B cell (primary cell): ENCODE measurements around the gene NKX2-3. TPM values are rescaled to one million over a fixed set of nuclear protein-coding genes. Genes with fewer than 3 reads are reported as not detected.
A peak's percentile ranks its signal among the peaks of the same experiment; 100 is the strongest.

Experiments
- ATAC-seq: fragments of 200-7000 bp; cut with Tn5 transposase; one replicate; pipeline ENCODE4 v1.10.0; 2021; ENCODE audit warnings: low read depth, mild to moderate bottlenecking, moderate number of reproducible peaks, moderate library complexity
- CTCF ChIA-PET: fragments of 350-600 bp; sonication (Branson Sonifier 250); formaldehyde crosslinking; loops from one replicate; lab custom pipeline; 2021; ENCODE audit warnings: antibody characterized with exemption, inconsistent platforms; lab: Charles Lee
- POLR2A ChIA-PET: fragments of 350-600 bp; sonication (Branson Sonifier 250); formaldehyde crosslinking; loops from one replicate; lab custom pipeline; 2021; ENCODE audit warnings: antibody characterized with exemption; lab: Charles Lee
- DNase-seq: peaks from one replicate; pipeline ENCODE4 v3.0.0; 2013
- H2AFZ ChIP-seq: 2 replicates; pipeline ENCODE4 v1.6.1; 2012; ENCODE audit warnings: mild to moderate bottlenecking, low read depth, low read length; ENCODE audit not compliant: insufficient read depth, poor library complexity, severe bottlenecking
- H3K27ac ChIP-seq, 2 donors: 1 replicate in 1 of 2; 2 replicates in 1 of 2; pipeline ENCODE4 v1.5.1; 2012 to 2013; ENCODE audit warnings: low read length in 2 of 2, mild to moderate bottlenecking in 2 of 2, moderate library complexity in 1 of 2
- H3K27me3 ChIP-seq, 4 experiments: fragments of 200-600 bp in 1 of 4; sonication (generic) in 1 of 4; replicated peaks in 1 of 4; 1 replicate in 2 of 4; 2 replicates in 2 of 4; pipeline versions ENCODE4 v1.6.1 to v1.7.0; 2013 to 2016; ENCODE audit warnings: low read length in 3 of 4, mild to moderate bottlenecking in 2 of 4, mixed read lengths in 1 of 4, moderate library complexity in 1 of 4; ENCODE audit not compliant: insufficient read depth in 4 of 4, control insufficient read depth in 3 of 4; ENCODE audit errors: control extremely low read depth in 1 of 4
- H3K36me3 ChIP-seq, 2 experiments: replicated peaks in 1 of 2; 1 replicate in 1 of 2; 2 replicates in 1 of 2; pipeline versions ENCODE4 v1.6.1 to v1.7.1; 2013; ENCODE audit warnings: low read length in 1 of 2; ENCODE audit not compliant: insufficient read depth in 2 of 2, control insufficient read depth in 1 of 2; ENCODE audit errors: control extremely low read depth in 1 of 2, extremely low read depth in 1 of 2
- H3K4me1 ChIP-seq, 2 donors: fragments of 200-600 bp in 1 of 2; sonication (generic) in 1 of 2; 1 replicate in 1 of 2; 2 replicates in 1 of 2; pipeline versions ENCODE4 v1.5.1 to v1.6.1; 2013 to 2017; ENCODE audit warnings: low read length in 2 of 2; ENCODE audit not compliant: control insufficient read depth in 2 of 2, insufficient read depth in 2 of 2
- H3K4me2 ChIP-seq: replicated peaks from 2 replicates; pipeline ENCODE3; 2012; ENCODE audit warnings: mild to moderate bottlenecking, low read depth, low read length; ENCODE audit not compliant: poor library complexity, severe bottlenecking
- H3K4me3 ChIP-seq, 5 experiments: fragments of 200-600 bp in 1 of 5; sonication (generic) in 1 of 5; 1 replicate in 3 of 5; 2 replicates in 2 of 5; pipeline versions ENCODE4 v1.5.1 to v1.7.0; 2011 to 2016; ENCODE audit warnings: low read length in 4 of 5, mild to moderate bottlenecking in 4 of 5, low read depth in 2 of 5, control low read depth in 1 of 5, moderate library complexity in 1 of 5; ENCODE audit not compliant: insufficient read depth in 1 of 5; ENCODE audit errors: control extremely low read depth in 1 of 5, extremely low read depth in 1 of 5
- H3K79me2 ChIP-seq: fragments of 200-600 bp; sonication (generic); one replicate; pipeline ENCODE4 v1.6.0; 2016; ENCODE audit warnings: low read length; ENCODE audit not compliant: control insufficient read depth, insufficient read depth
- H3K9ac ChIP-seq: fragments of 200-600 bp; sonication (generic); 2 replicates; pipeline ENCODE4 v1.6.1; 2017; ENCODE audit warnings: mild to moderate bottlenecking, low read length, moderate library complexity
- H3K9me3 ChIP-seq, 3 donors: one replicate each; pipeline versions ENCODE4 v1.6.1 to v1.7.1; 2013; ENCODE audit warnings: low read length in 2 of 3; ENCODE audit not compliant: control insufficient read depth in 2 of 3, insufficient read depth in 1 of 3; ENCODE audit errors: control extremely low read depth in 1 of 3
- H4K20me1 ChIP-seq: 2 replicates; pipeline ENCODE4 v1.6.0; 2012; ENCODE audit warnings: mild to moderate bottlenecking, low read length; ENCODE audit not compliant: insufficient read depth, control insufficient read depth, poor library complexity, severe bottlenecking
- H3K27ac Mint-ChIP-seq: one replicate; pipeline ENCODE4 v1.8.0; 2021; ENCODE audit warnings: mixed read lengths
- H3K27me3 Mint-ChIP-seq: one replicate; pipeline ENCODE4 v1.8.0; 2021; ENCODE audit warnings: mixed read lengths
- H3K4me1 Mint-ChIP-seq: one replicate; pipeline ENCODE4 v1.8.0; 2021; ENCODE audit warnings: mixed read lengths
- H3K4me3 Mint-ChIP-seq: one replicate; pipeline ENCODE4 v1.8.0; 2021; ENCODE audit warnings: mixed read lengths
- H3K9me3 Mint-ChIP-seq: one replicate; pipeline ENCODE4 v1.8.0; 2022; ENCODE audit warnings: mixed read lengths; ENCODE audit not compliant: insufficient read depth
- CTCF ChIP-seq: fragments of 200-600 bp; IDR thresholded peaks from one replicate; pipeline ENCODE4 v1.8.0; 2022; ENCODE audit warnings: antibody characterized with exemption, mild to moderate bottlenecking
- EZH2 ChIP-seq: IDR thresholded peaks from 2 replicates; pipeline ENCODE4 v1.6.1; 2012; ENCODE audit warnings: borderline replicate concordance, low read depth, mild to moderate bottlenecking, moderate library complexity, low read length; ENCODE audit not compliant: insufficient read depth, poor library complexity, severe bottlenecking
- WGBS: methylation state at CpG from one replicate; pipeline ENCODE4 v1.1.5; 2013; ENCODE audit warnings: missing lambda C conversion rate; ENCODE audit not compliant: insufficient coverage; 5-methylcytosine and 5-hydroxymethylcytosine counted together
- intact Hi-C: fragments of 100-400 bp; cut with micrococcal nuclease; formaldehyde crosslinking; loops from one replicate; pipeline ENCODE4 v1.10.0; 2022
- polyA plus RNA-seq: library from polyadenylated mRNA; depleted of rRNA; stranded (reverse); fragments of >200 nt; gene quantifications from 2 replicates; pipeline ENCODE4 v1.2.3, GENCODE V29; 2012
- total RNA-seq, 2 donors: library from RNA; stranded (reverse); fragments of 120-200 nt in 1 of 2; gene quantifications; 1 replicate in 1 of 2; 2 replicates in 1 of 2; pipeline versions ENCODE4 v1.2.3 to v1.2.4, GENCODE V29; 2013 to 2022

NKX2-3 gene
- total and polyA plus RNA-seq, 2 donors (not counting 1 experiment from before 2014, with no cell fraction given), result not detected

GRCh38 chr10:99560277-99561126 lies 27.8 kb downstream of the NKX2-3 start:
- peaks cover 5% of the 10 kb centered on the region for H3K27me3 Mint-ChIP-seq
- Histone ChIP-seq H4K20me1 (no peaks in the 10 kb centered on the region), H3K4me2 (no peak overlapping the region), H3K27me3 (peaks cover 0 to 5% (median 2%) of the 10 kb centered on the region in 4 experiments), H3K36me3 (no peaks in the 10 kb centered on the region), H3K4me3 (no peak overlapping the region), H3K27ac (no peak overlapping the region), H3K9me3 (no peaks in the 10 kb centered on the region), H3K4me1 (peaks cover 8 to 18% of the 10 kb centered on the region in 2 donors), H2AFZ (no peak overlapping the region), H3K9ac (no peak overlapping the region), H3K79me2 (no peaks in the 10 kb centered on the region)
- DNase-seq (peak; percentile 70), ATAC-seq (no peak)
- ChIA-PET POLR2A (no interaction called here), CTCF (interaction anchor here (0.7 to 12.0 kb wide), 26 partner anchors 10 to 1180 kb away, joined by 3 to 353 read pairs (median 4); partner anchors contain the start of genes COX15, CUTC, ENTPD7 and GOT1)
- TF ChIP-seq EZH2 (no peak), CTCF (peak; percentile 94)
- no peak overlapping the region for H3K4me3 Mint-ChIP-seq
- peak overlapping the region; percentile 39 for H3K27ac Mint-ChIP-seq
- no peaks in the 10 kb centered on the region for H3K9me3 Mint-ChIP-seq
- H3K4me1 Mint-ChIP-seq, result peaks cover 23% of the 10 kb centered on the region
- WGBS, result 44% methylated on average over 2 of the region's 13 CpGs
- intact Hi-C loops, result loop anchor here (1.0 kb wide), 2 partner anchors 52 to 151 kb away; no protein-coding TSS in a partner anchor

GRCh38 chr10:99562631-99563030 lies 29.9 kb downstream of the NKX2-3 start:
- H3K27me3 ChIP-seq, result peaks cover 0 to 3% (median 2%) of the 10 kb centered on the region in 4 experiments
- Mint-ChIP-seq H3K27ac (peak overlapping the region; percentile 10), H3K4me3 (no peak overlapping the region), H3K27me3 (peaks cover 5% of the 10 kb centered on the region), H3K9me3 (no peaks in the 10 kb centered on the region), H3K4me1 (peaks cover 20% of the 10 kb centered on the region)
- CTCF ChIA-PET, result interaction anchor here (0.7 to 12.0 kb wide), 4 partner anchors 22 to 264 kb away, joined by 3 to 353 read pairs (median 3); partner anchors contain the start of gene SLC25A28
- H3K9ac ChIP-seq, result no peak overlapping the region
- peak; percentile 46 for DNase-seq
- H2AFZ ChIP-seq, result no peak overlapping the region
- no peak overlapping the region for H3K4me3 ChIP-seq
- no peaks in the 10 kb centered on the region for H4K20me1 ChIP-seq
- H3K27ac ChIP-seq, result peak overlapping the region in 1 of 2 donors; percentile 9
- ATAC-seq, result peak; percentile 49
- no CpG with 5 or more reads among the region's 2 CpGs for WGBS
- no peaks in the 10 kb centered on the region for H3K79me2 ChIP-seq
- TF ChIP-seq EZH2 (no peak), CTCF (no peak)
- peak overlapping the region; percentile 3 for H3K4me2 ChIP-seq
- no peaks in the 10 kb centered on the region for H3K9me3 ChIP-seq
- intact Hi-C loops, result no loop called here
- POLR2A ChIA-PET, result no interaction called here
- H3K4me1 ChIP-seq, result peaks cover 8 to 18% of the 10 kb centered on the region in 2 donors
- no peaks in the 10 kb centered on the region for H3K36me3 ChIP-seq
